B cell (primary cell): ENCODE measurements around the gene CEP112.

ENCODE experiments used
- CTCF ChIP-seq: fragments of 200-600 bp; IDR thresholded peaks from one replicate; pipeline ENCODE4 v1.8.0; 2022; ENCODE audit warnings: antibody characterized with exemption, mild to moderate bottlenecking
- EZH2 ChIP-seq: IDR thresholded peaks from 2 replicates; pipeline ENCODE4 v1.6.1; 2012; ENCODE audit warnings: borderline replicate concordance, low read depth, mild to moderate bottlenecking, moderate library complexity, low read length; ENCODE audit not compliant: insufficient read depth, poor library complexity, severe bottlenecking

GRCh38 chr17:65627891-65628643 lies 563.9 kb downstream of the CEP112 start:
- TF ChIP-seq CTCF (no peak), EZH2 (no peak)
